A673 (cell line): ENCODE results near the gene RD3L. TPM values are rescaled to one million over a fixed set of nuclear protein-coding genes. Genes with fewer than 3 reads are reported as not detected.

Source experiments
- BruUV-seq: library from RNA; stranded (reverse); fragments of 400-500 nt; replicated peaks from 2 replicates; lab custom pipeline; 2021; lab: Mats Ljungman, UMichigan
- CTCF ChIA-PET: fragments of 300-600 bp; sonication (Branson Sonifier 250); formaldehyde crosslinking; loops from one replicate; lab custom pipeline; 2022; ENCODE audit warnings: antibody characterized with exemption; lab: Charles Lee
- POLR2A ChIA-PET: fragments of 300-600 bp; sonication (Branson Sonifier 250); formaldehyde crosslinking; loops from one replicate; lab custom pipeline; 2022; ENCODE audit warnings: antibody characterized with exemption; ENCODE audit not compliant: low non-redundant PET; lab: Charles Lee
- DNase-seq: peaks from one replicate; pipeline ENCODE4 v3.0.0-alpha.2; 2015; ENCODE audit warnings: low spot score
- H3K27ac ChIP-seq: fragments of 200-600 bp; sonication (generic); 2 replicates; pipeline ENCODE4 v1.5.1; 2016; ENCODE audit warnings: mixed run types, low read depth, mild to moderate bottlenecking, mixed read lengths, antibody characterized with exemption, low read length; ENCODE audit not compliant: poor library complexity, severe bottlenecking
- H3K27me3 ChIP-seq: fragments of 200-600 bp; sonication (generic); replicated peaks from 2 replicates; pipeline ENCODE4 v1.6.1; 2017; ENCODE audit warnings: mixed run types, low read depth, mild to moderate bottlenecking, mixed read lengths, antibody characterized with exemption, low read length; ENCODE audit not compliant: insufficient read depth, poor library complexity
- H3K36me3 ChIP-seq: fragments of 200-600 bp; sonication (generic); 2 replicates; pipeline ENCODE4 v1.6.1; 2016; ENCODE audit warnings: mixed run types, mild to moderate bottlenecking, mixed read lengths, antibody characterized with exemption, low read length; ENCODE audit not compliant: insufficient read depth, poor library complexity, severe bottlenecking
- H3K4me1 ChIP-seq: fragments of 200-600 bp; sonication (generic); 2 replicates; pipeline ENCODE4 v1.6.1; 2017; ENCODE audit warnings: mixed run types, mild to moderate bottlenecking, mixed read lengths, antibody characterized with exemption, low read length; ENCODE audit not compliant: insufficient read depth, poor library complexity, severe bottlenecking
- H3K4me3 ChIP-seq: fragments of 200-600 bp; sonication (generic); 2 replicates; pipeline ENCODE4 v1.5.1; 2016; ENCODE audit warnings: low read depth, mixed run types, mild to moderate bottlenecking, mixed read lengths, low read length; ENCODE audit not compliant: poor library complexity, severe bottlenecking
- H3K9me3 ChIP-seq: fragments of 200-600 bp; sonication (generic); 2 replicates; pipeline ENCODE4 v1.6.1; 2016; ENCODE audit warnings: mixed run types, low read depth, mild to moderate bottlenecking, mixed read lengths, antibody characterized with exemption, low read length; ENCODE audit not compliant: poor library complexity, severe bottlenecking
- EZH2 ChIP-seq: fragments of 200-600 bp; sonication (generic); IDR thresholded peaks from 2 replicates; pipeline ENCODE4 v1.6.1; 2017; ENCODE audit warnings: borderline replicate concordance, low read depth, mild to moderate bottlenecking, mixed read lengths, antibody characterized with exemption, low read length; ENCODE audit not compliant: poor library complexity, severe bottlenecking
- intact Hi-C: fragments of 100-400 bp; cut with micrococcal nuclease; formaldehyde crosslinking; loops from one replicate; pipeline ENCODE4 v1.10.0; 2022; ENCODE audit not compliant: unreplicated experiment
- total RNA-seq: library from RNA; stranded (reverse); gene quantifications from 2 replicates; pipeline ENCODE4 v1.2.3, GENCODE V29; 2021
- TF ChIP-seq, protein P1 (sequence below): fragments of 300-800, 200-600 bp; sonication (generic); conservative IDR thresholded peaks from 2 replicates; pipeline ENCODE4 v1.5.1; 2017; ENCODE audit warnings: low read depth, mild to moderate bottlenecking, antibody characterized with exemption, low read length, moderate library complexity, mixed read lengths

Gene RD3L
- total RNA-seq, 1 experiment from 2014 or later: not detected

DNA sequence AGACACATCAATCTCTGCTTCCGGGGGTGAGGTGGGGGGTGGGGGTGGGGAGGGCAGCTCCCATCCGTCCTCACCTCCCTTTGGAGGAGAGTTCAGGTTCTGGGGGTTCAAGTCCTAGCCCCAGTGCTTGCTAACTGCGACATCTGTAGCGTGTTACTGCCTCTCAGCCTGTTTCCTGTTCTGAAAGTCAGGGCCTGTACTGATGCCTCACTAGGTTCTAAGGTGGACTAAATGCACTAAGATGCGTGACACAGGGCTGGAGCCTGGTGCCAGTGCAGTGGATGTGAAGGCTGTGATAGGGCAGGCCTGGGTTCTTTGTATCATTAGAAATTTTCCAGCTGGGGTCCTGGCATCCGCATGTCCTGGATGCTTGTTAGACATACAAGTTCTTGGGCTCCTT, 31.3 kb downstream of the RD3L start:
- Histone ChIP-seq H3K4me1 (peaks cover 14% of the 10 kb centered on the region), H3K4me3 (no peak overlapping the region), H3K27ac (no peak overlapping the region), H3K36me3 (peaks cover 35% of the 10 kb centered on the region), H3K9me3 (no peaks in the 10 kb centered on the region), H3K27me3 (no peaks in the 10 kb centered on the region)
- intact Hi-C loops: loop anchor here (2.0 kb wide), 1 partner anchor 102 kb away; no protein-coding TSS in a partner anchor
- CTCF ChIA-PET: interaction anchor here (0.5 to 1.9 kb wide), 3 partner anchors 10 to 103 kb away, joined by 7 to 15 read pairs (median 9); no protein-coding TSS in a partner anchor
- POLR2A ChIA-PET: no interaction called here
- BruUV-seq: no TSS peak
- TF ChIP-seq EZH2: no peak
- TF ChIP-seq, protein P1, sequence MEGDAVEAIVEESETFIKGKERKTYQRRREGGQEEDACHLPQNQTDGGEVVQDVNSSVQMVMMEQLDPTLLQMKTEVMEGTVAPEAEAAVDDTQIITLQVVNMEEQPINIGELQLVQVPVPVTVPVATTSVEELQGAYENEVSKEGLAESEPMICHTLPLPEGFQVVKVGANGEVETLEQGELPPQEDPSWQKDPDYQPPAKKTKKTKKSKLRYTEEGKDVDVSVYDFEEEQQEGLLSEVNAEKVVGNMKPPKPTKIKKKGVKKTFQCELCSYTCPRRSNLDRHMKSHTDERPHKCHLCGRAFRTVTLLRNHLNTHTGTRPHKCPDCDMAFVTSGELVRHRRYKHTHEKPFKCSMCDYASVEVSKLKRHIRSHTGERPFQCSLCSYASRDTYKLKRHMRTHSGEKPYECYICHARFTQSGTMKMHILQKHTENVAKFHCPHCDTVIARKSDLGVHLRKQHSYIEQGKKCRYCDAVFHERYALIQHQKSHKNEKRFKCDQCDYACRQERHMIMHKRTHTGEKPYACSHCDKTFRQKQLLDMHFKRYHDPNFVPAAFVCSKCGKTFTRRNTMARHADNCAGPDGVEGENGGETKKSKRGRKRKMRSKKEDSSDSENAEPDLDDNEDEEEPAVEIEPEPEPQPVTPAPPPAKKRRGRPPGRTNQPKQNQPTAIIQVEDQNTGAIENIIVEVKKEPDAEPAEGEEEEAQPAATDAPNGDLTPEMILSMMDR: no peak
- DNase-seq: no peak

DNA sequence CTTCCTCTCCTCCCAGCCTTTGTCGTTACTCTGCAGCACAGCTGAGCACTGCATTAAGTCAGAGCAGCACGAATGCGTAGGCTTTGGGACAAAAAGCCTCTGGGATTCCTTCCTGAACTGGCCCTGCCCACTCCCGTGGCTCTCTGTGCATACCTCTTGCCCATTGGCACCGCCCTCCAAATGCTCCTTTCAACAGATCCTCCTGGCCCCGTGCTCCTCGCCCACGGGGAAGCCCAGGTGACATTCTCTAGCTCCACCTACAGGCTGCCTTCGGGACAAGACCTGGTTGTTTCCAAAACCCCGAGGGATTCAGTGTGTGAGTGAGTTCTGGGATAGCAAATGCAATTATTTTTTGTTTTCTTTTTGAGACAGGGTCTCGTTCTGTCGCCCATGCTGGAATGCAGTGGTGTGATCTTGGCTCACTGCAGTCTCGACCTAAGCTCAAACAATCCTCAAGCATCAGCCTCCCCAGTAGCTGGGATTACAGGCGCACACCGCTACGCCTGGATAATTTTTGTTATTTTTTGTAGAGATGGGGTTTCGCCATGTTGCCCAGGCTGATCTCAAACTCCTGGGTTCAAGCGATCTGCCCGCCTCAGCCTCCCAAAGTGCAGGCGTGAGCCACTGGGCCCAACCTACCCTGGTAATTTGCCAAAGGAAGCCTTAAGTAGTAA, 31.9 kb downstream of the RD3L start:
- intact Hi-C loops: loop anchor here (2.0 kb wide), 1 partner anchor 102 kb away; no protein-coding TSS in a partner anchor
- Histone ChIP-seq H3K4me1 (peaks cover 14% of the 10 kb centered on the region), H3K27ac (no peak overlapping the region), H3K4me3 (no peak overlapping the region), H3K27me3 (no peaks in the 10 kb centered on the region), H3K36me3 (peaks cover 30% of the 10 kb centered on the region), H3K9me3 (no peaks in the 10 kb centered on the region)
- TF ChIP-seq, protein P1: peak; percentile 85
- TF ChIP-seq EZH2: no peak
- ChIA-PET POLR2A (no interaction called here), CTCF (interaction anchor here (0.5 to 1.9 kb wide), 3 partner anchors 9 to 102 kb away, joined by 7 to 15 read pairs (median 9); no protein-coding TSS in a partner anchor)
- peak; percentile 86 for DNase-seq
- BruUV-seq: no TSS peak

DNA sequence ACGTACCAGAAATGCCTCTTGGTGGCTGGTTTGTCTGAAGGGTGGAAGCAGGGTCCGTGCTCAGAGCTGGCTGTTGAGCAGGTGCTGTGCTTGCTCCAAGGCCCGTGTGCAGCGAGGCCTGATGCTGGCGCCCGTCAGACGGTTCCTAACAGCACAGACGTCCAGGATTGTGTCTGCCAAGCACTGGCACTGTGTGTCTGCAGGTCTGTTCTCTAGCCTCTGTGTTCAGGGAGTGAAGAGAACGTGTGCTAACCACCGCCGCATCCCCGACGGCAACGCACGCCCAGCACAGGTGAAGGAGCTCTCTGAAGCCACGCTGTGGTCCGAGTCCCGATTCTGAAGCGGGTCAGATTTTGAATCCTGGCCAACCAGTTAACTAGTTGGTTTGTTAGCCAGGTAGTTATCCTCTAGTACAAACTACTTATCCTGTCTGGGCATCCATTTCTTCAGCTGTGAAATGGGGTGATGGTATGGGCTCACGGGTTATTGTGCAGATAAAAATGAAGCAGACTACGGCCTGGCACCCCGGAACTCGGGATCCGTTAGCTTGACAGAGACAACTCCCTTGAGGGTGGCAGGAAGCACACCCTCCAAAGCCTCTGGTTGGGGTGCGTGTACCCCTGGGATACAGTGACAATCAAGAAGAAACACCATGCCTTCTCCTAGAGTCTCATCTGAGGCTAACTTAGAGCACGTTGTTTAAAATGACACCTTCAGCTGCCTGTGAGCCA, 32.6 kb downstream of the RD3L start:
- TF ChIP-seq, protein P1: no peak
- TF ChIP-seq EZH2: no peak
- peaks cover 14% of the 10 kb centered on the region for H3K4me1 ChIP-seq
- DNase-seq: no peak
- peaks cover 25% of the 10 kb centered on the region for H3K36me3 ChIP-seq
- no peaks in the 10 kb centered on the region for H3K9me3 ChIP-seq
- POLR2A ChIA-PET: no interaction called here
- intact Hi-C loops: loop anchor here (2.0 kb wide), 1 partner anchor 101 kb away; no protein-coding TSS in a partner anchor
- no peaks in the 10 kb centered on the region for H3K27me3 ChIP-seq
- no peak overlapping the region for H3K27ac ChIP-seq
- CTCF ChIA-PET: interaction anchor here (1.7 to 1.9 kb wide), 2 partner anchors 8 to 102 kb away, joined by 9 to 15 read pairs; no protein-coding TSS in a partner anchor
- BruUV-seq: no TSS peak
- no peak overlapping the region for H3K4me3 ChIP-seq
